T-helper 17 cell (primary cell): ENCODE measurements around the gene PLEKHF1. TPM values are rescaled to one million over a fixed set of nuclear protein-coding genes. Genes with fewer than 3 reads are reported as not detected.
"Not testable (repeated sequence)": the region's sequence is repeated elsewhere in the genome, so short reads cannot be mapped to it uniquely, and the experiment has no call there.

Experiments
- ATAC-seq: fragments of 150-1000 bp; cut with Tn5 transposase; 2 replicates; pipeline ENCODE4 v1.10.0; 2021; ENCODE audit warnings: mild to moderate bottlenecking, moderate library complexity
- DNase-seq, 3 donors: peaks; one replicate each; pipeline versions ENCODE4 v3.0.0 to v3.0.0-alpha.2; 2020 to 2021
- H3K9me3 ChIP-seq: one replicate; pipeline ENCODE4 v1.7.0; 2013; ENCODE audit warnings: low read length, mild to moderate bottlenecking; ENCODE audit not compliant: control insufficient read depth, poor library complexity, severe bottlenecking
- H3K27ac Mint-ChIP-seq: one replicate; pipeline ENCODE4 v1.8.0; 2022; ENCODE audit warnings: mild to moderate bottlenecking, moderate library complexity, mixed read lengths
- H3K27me3 Mint-ChIP-seq: one replicate; pipeline ENCODE4 v1.8.0; 2022; ENCODE audit warnings: mixed read lengths
- H3K36me3 Mint-ChIP-seq: one replicate; pipeline ENCODE4 v1.8.0; 2022; ENCODE audit warnings: low read depth, mixed read lengths
- H3K4me1 Mint-ChIP-seq: one replicate; pipeline ENCODE4 v1.8.0; 2022; ENCODE audit warnings: mild to moderate bottlenecking, mixed read lengths
- H3K4me3 Mint-ChIP-seq: one replicate; pipeline ENCODE4 v1.8.0; 2022; ENCODE audit warnings: mild to moderate bottlenecking, moderate library complexity, mixed read lengths
- total RNA-seq, 4 donors: library from RNA in 2 of 4; stranded (reverse) in 2 of 4; gene quantifications; one replicate each; pipeline ENCODE4 v1.2.3 and lab custom pipeline; 2022 to 2026

PLEKHF1 gene
- total RNA-seq, 2 donors from 2014 or later, result 13.5 to 20.7 TPM

- Mint-ChIP-seq H3K4me1 (peaks cover 29% of the 10 kb centered on the region), H3K36me3 (peaks cover 6% of the 10 kb centered on the region)
Measured at GRCh38 chr19:29663861-29664752, 1.2 kb upstream of the PLEKHF1 start.

GRCh38 chr19:29664753-29665214 lies 477 bp upstream of the PLEKHF1 start:
- no peaks in the 10 kb centered on the region for H3K27me3 Mint-ChIP-seq
- peak overlapping the region; percentile 82 for H3K27ac Mint-ChIP-seq
- DNase-seq (no peak), ATAC-seq (peak; percentile 10)
- H3K4me1 Mint-ChIP-seq, result peaks cover 36% of the 10 kb centered on the region
- peaks cover 8% of the 10 kb centered on the region for H3K36me3 Mint-ChIP-seq
- H3K4me3 Mint-ChIP-seq, result peak overlapping the region; percentile 77
- H3K9me3 ChIP-seq, result no peaks in the 10 kb centered on the region

More at GRCh38 chr19:29663861-29664752, 1.2 kb upstream of the PLEKHF1 start:
- ATAC-seq (no peak), DNase-seq (no peak)
- Mint-ChIP-seq H3K4me3 (peak overlapping the region; percentile 77), H3K27ac (peak overlapping the region; percentile 82), H3K27me3 (no peaks in the 10 kb centered on the region)
- no peaks in the 10 kb centered on the region for H3K9me3 ChIP-seq

DNA sequence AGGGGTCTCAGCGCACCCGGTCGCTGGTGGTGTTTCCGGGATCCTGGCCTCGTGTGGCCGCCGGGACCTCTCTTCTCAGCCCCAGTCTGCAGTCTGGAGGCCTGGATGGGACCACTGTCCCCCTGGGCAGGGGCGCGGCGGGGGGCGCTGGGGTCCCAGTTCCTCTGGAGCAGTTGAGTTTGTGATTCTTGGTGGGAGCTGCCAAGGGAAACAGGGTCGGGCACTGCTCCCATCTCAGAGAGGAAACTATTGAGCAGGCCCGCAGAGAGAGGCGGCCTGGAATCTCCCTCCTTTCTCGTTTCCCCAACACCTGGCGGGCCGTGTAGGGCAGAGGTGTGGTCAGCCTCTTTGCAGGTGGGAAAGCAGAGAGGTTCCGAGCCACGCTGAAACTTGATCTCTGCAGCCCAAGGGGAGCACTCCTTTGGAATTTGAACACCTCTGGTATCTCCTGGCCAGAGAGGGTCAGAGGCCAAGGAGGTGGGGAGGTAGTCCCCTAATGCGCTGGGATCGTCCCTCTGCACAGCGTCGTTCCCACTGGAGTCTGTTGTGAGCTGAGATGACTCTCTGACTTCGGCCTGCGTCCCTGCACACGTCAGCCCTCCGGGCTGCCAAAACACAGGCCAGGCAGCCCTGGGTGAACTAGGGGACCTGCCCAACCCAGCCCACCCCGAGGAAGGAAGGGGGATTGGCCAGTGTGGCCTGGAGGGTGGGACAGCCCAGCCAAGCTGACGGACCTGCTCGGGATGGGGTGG lies 741 bp downstream of the PLEKHF1 start:
- Mint-ChIP-seq H3K4me3 (peak overlapping the region; percentile 96), H3K27ac (peak overlapping the region; percentile 98), H3K4me1 (peaks cover 44% of the 10 kb centered on the region), H3K27me3 (no peaks in the 10 kb centered on the region), H3K36me3 (peaks cover 8% of the 10 kb centered on the region)
- DNase-seq (no peak), ATAC-seq (peak; percentile 45)
- no peaks in the 10 kb centered on the region for H3K9me3 ChIP-seq

GRCh38 chr19:29666578-29667386 lies 1.5 kb downstream of the PLEKHF1 start:
- no peaks in the 10 kb centered on the region for H3K9me3 ChIP-seq
- H3K4me3 Mint-ChIP-seq, result peak overlapping the region; percentile 96
- peaks cover 52% of the 10 kb centered on the region for H3K4me1 Mint-ChIP-seq
- no peak for ATAC-seq
- H3K27ac Mint-ChIP-seq, result peak overlapping the region; percentile 98
- DNase-seq, result no peak
- H3K27me3 Mint-ChIP-seq, result no peaks in the 10 kb centered on the region
- peaks cover 8% of the 10 kb centered on the region for H3K36me3 Mint-ChIP-seq

GRCh38 chr19:29667387-29667783 lies 2.1 kb downstream of the PLEKHF1 start:
- no peak for ATAC-seq
- Mint-ChIP-seq H3K27me3 (no peaks in the 10 kb centered on the region), H3K4me1 (peaks cover 58% of the 10 kb centered on the region)

DNA sequence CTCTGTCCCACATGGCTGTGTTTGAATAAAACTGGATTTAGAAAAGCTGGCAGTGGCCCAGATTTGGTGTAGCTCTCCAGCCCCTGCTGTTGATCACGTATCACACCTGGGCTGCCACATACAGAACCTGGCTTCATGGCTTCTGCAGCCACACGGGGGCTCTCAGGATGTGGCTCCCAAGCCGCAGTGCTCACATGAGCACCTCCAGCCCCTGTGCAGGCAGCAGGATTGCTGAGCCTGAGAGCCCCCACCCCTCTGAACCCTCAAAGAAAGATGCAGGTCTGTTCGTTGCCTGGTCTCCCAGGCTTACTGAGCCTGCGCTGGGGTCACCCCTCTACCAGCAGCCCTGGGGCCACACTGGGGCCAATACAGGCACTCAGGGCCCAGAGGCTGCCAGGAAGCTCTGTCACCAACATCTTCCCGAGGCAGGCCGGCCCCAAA lies 2.7 kb downstream of the PLEKHF1 start:
- peak; percentile 40 to 64 (median 43) for DNase-seq
- no peaks in the 10 kb centered on the region for H3K9me3 ChIP-seq
- Mint-ChIP-seq H3K36me3 (peaks cover 8% of the 10 kb centered on the region), H3K4me1 (peaks cover 63% of the 10 kb centered on the region), H3K27me3 (no peaks in the 10 kb centered on the region), H3K27ac (peak overlapping the region; percentile 98), H3K4me3 (peak overlapping the region; percentile 96)
- ATAC-seq, result peak; percentile 54

More at GRCh38 chr19:29667387-29667783, 2.1 kb downstream of the PLEKHF1 start:
- Mint-ChIP-seq H3K36me3 (peaks cover 8% of the 10 kb centered on the region), H3K27ac (peak overlapping the region; percentile 98), H3K4me3 (peak overlapping the region; percentile 96)
- DNase-seq, result no peak
- H3K9me3 ChIP-seq, result no peaks in the 10 kb centered on the region

DNA sequence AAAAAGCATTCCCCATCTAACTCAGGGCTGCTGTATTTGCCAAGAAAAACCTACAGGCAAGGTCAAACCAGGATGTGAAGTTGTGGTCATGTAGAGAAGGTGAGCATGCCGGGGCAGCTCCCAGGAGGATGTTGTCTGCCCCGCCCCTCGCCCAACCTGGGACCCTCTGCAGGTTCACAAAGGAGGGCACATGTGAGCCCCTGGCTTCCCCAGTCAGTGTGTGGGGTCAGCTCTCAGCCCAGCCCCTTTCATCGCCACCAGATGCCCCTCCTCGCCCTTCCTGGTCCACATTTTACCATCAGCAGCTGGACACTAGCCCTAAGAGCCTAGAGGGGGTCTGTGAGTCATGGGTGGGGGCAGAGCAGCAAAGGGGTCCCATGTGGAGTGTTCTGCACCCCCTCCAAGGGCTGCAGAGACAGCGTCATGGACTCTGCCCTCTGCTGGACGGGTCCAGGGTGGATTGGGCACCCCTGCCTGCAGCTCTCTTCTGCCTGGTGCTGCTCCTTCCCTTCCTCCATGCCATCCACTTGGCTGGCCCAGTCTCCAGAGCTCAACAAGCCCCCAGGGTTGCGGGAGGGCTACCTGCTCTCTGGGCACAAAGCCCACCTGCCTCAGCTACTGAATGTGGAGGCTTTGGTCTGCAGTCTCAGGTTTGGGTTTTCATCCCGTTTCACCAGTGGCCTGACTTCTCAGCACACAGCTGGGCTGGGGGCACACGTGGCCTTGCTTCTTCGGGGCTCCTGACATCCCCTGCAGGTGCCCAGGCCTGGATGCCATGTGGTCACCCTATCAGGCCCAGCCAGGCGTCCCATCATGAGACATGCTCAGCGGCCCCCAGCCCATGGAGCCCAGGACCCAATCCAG lies 3.7 kb downstream of the PLEKHF1 start:
- Mint-ChIP-seq H3K4me3 (peak overlapping the region; percentile 96), H3K27me3 (no peaks in the 10 kb centered on the region), H3K36me3 (peaks cover 8% of the 10 kb centered on the region), H3K27ac (peak overlapping the region; percentile 98), H3K4me1 (peaks cover 71% of the 10 kb centered on the region)
- ATAC-seq (no peak), DNase-seq (no peak)
- no peaks in the 10 kb centered on the region for H3K9me3 ChIP-seq

DNA sequence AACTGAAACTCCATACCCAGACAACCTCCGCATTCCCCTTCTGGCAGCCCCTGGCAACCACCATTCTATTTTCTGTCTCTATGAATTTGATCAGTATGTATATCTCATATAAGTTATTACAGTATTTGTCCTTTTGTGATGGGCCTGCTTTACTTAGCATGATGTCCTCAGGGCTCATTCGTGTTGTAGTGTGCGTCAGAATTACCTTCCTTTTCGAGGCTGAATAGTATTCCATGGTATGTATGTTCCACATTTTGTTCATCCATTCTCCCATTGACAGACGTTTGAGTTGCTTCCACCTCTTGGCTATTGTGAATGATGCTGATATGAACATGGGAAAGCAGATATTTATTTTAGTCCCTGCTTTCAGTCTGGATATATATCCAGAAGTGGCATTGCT lies 5.0 kb downstream of the PLEKHF1 start:
- Mint-ChIP-seq H3K27me3 (no peaks in the 10 kb centered on the region), H3K4me3 (peak overlapping the region; percentile 96), H3K4me1 (peaks cover 67% of the 10 kb centered on the region), H3K27ac (peak overlapping the region; percentile 98), H3K36me3 (peaks cover 8% of the 10 kb centered on the region)
- no peaks in the 10 kb centered on the region for H3K9me3 ChIP-seq
- no peak for DNase-seq
- no peak for ATAC-seq

- not testable (repeated sequence) for DNase-seq, H3K36me3 Mint-ChIP-seq
Measured at GRCh38 chr19:29671026-29671392, 5.7 kb downstream of the PLEKHF1 start.

GRCh38 chr19:29671393-29672160 lies 6.3 kb downstream of the PLEKHF1 start:
- H3K27me3 Mint-ChIP-seq, result no peaks in the 10 kb centered on the region
- peak; percentile 63 to 78 (median 75) for DNase-seq
- H3K27ac Mint-ChIP-seq, result peak overlapping the region; percentile 98
- H3K36me3 Mint-ChIP-seq, result peaks cover 6% of the 10 kb centered on the region
- peak; percentile 75 for ATAC-seq
- peak overlapping the region; percentile 96 for H3K4me3 Mint-ChIP-seq
- peaks cover 76% of the 10 kb centered on the region for H3K4me1 Mint-ChIP-seq
- H3K9me3 ChIP-seq, result no peaks in the 10 kb centered on the region

More at GRCh38 chr19:29671026-29671392, 5.7 kb downstream of the PLEKHF1 start:
- not testable (repeated sequence) for H3K9me3 ChIP-seq, H3K27me3 Mint-ChIP-seq, ATAC-seq
- Mint-ChIP-seq H3K4me3 (peak overlapping the region; percentile 96), H3K27ac (peak overlapping the region; percentile 98), H3K4me1 (peaks cover 70% of the 10 kb centered on the region)

DNA sequence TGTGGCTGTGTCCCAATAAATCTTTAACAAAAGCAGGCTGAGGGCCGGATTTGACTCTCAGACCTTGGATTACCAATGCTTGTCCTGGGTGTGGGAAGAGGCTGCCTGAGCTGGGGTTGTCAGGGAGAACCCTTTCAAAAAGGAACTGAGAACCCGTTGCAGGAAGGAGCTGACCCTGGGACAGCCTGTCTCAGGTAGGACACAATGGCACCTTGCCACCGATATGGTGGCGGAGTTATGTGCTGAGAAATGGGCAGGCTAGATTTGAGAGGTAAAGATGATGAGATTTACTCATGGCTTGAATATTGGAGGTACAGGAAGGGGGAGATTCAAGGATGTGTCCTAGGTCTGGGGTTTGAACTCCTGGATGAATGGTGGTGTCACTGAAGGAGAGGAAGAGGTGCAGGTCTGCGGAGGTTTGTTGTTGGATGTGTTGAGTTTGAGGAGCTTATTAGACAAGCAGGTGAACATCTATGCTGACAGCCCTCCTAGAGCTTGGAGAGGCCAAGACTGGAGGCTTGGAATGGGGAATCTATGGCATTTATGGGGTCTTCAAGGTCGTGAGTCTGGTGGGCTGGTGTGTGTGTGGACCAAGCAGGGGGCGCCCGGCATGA lies 7.2 kb downstream of the PLEKHF1 start:
- H3K9me3 ChIP-seq, result no peaks in the 10 kb centered on the region
- H3K27me3 Mint-ChIP-seq, result no peaks in the 10 kb centered on the region
- ATAC-seq (no peak), DNase-seq (no peak)
- H3K27ac Mint-ChIP-seq, result peak overlapping the region; percentile 98
- H3K4me3 Mint-ChIP-seq, result peak overlapping the region; percentile 96
- H3K36me3 Mint-ChIP-seq, result peaks cover 2% of the 10 kb centered on the region
- peaks cover 78% of the 10 kb centered on the region for H3K4me1 Mint-ChIP-seq
